ENCODE results near the gene SESN3.

DNA sequence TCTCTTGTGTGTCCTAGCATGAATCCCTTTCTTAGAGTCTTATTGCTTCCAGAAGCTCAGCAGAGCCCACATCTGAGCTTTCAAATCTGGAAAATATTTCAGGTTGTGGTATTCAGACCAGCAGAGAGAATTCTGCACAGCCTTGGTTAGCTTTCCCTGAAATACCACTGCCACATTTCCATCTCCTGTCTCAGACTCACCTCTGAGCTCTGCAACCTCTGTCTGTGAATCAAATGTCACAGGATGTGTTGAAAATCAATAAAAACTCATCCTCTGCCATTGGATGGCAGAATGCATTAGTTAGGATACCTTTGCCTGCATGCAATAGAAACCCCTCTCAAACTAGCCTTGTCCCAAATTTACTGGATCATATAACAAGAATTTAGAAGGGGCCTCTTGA is 93.7 kb downstream of the SESN3 start:
- TF ChIP-seq, protein P1, sequence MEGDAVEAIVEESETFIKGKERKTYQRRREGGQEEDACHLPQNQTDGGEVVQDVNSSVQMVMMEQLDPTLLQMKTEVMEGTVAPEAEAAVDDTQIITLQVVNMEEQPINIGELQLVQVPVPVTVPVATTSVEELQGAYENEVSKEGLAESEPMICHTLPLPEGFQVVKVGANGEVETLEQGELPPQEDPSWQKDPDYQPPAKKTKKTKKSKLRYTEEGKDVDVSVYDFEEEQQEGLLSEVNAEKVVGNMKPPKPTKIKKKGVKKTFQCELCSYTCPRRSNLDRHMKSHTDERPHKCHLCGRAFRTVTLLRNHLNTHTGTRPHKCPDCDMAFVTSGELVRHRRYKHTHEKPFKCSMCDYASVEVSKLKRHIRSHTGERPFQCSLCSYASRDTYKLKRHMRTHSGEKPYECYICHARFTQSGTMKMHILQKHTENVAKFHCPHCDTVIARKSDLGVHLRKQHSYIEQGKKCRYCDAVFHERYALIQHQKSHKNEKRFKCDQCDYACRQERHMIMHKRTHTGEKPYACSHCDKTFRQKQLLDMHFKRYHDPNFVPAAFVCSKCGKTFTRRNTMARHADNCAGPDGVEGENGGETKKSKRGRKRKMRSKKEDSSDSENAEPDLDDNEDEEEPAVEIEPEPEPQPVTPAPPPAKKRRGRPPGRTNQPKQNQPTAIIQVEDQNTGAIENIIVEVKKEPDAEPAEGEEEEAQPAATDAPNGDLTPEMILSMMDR (conservative IDR thresholded peaks at IDR 0.05 in 1 of 2, IDR thresholded peaks at IDR 0.05 in 1 of 2; ENCODE audit: extremely low read depth in 1 of 2, insufficient read depth in 1 of 2, low read depth in 1 of 2, low read length in 2 of 2), result no peak
- no peak for TF ChIP-seq EZH2 (IDR thresholded peaks at IDR 0.05; ENCODE audit: borderline replicate concordance, low read length)

All from mammary epithelial cell (primary cell).